HG02870 (cell line): Measurements from ENCODE around the gene NDUFB3.
"Not testable (repeated sequence)": the region's sequence is repeated elsewhere in the genome, so short reads cannot be mapped to it uniquely, and the experiment has no call there.

ENCODE experiments used
- ATAC-seq: cut with Tn5 transposase; IDR thresholded peaks from one replicate; pipeline ENCODE4 v1.9.1; 2021; ENCODE audit warnings: mild to moderate bottlenecking, moderate library complexity; ENCODE audit not compliant: unreplicated experiment

The NDUFB3 gene

DNA sequence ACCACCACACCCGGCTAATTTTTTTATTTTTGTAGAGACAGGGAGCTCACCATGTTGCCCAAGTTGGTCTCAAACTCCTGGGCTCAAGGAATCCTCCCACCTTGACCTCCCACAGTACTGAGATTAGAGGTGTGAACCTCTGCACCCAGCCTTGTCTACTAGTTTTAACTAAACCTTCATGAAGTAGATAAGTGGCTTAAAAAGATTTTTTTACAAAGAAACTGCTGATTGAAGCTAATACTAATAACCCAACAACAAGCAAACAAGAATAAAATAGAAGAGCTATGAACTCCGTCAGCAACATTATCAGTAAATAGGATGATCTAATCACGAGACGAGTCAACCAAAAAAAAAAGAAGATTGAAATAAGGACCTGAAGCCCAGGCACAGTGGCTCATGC is 18.8 kb downstream of the NDUFB3 start:
- ATAC-seq: no peak

DNA sequence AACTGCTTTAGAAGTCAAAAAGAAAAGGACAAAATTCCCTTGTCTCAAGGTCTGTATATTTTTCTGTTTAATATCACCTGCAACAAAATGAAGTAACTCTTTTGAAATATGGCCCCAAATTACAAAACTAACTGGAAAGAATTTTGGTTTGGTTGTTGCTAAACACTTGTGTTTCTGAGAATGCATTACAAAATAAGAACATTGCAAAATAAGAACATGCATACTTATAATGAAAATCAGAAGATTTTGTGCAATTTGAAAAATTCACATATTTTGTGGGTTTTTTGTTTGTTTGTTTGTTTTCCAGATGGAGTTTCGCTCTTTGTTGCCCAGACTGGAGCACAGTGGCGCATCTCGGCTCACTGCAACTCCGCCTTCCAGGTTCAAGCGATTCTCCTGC is 21.8 kb downstream of the NDUFB3 start:
- ATAC-seq: no peak

DNA sequence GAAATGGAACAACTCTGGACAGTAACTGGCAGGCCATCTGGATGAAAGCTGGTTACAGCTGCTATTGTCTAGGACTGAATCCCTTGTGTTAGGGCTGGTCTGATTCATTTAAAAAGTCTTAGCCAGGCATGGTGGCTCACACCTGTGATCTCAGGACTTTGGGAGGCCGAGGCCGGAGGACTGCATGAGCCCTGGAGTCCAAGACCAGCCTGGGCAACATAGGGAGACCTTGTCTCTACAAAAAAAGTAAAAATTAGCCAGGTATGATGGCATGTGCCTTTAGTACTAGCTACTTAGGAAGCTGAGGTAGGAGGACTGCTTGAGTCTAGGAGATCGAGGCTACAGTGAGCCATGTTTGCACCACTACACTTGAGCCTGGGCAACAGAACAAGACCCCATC is 28.7 kb downstream of the NDUFB3 start:
- no peak for ATAC-seq

DNA sequence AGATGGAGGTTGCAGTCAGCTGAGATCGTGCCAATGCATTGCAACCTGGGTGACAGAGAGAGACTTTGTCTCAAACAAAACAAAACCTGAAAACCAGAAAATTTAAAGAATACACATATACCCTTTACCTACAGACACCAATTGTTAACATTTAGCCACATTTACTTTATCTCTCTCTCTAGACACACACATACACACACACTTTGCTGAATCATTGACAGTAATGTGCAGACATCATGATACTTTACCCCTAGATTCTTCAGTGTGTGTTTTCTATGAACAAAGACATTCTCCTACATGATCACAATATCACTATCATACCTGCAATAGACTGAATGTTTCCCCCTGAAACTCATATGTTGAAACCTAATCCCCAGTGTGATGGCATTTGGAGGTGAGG is 34.0 kb downstream of the NDUFB3 start:
- ATAC-seq: no peak

DNA sequence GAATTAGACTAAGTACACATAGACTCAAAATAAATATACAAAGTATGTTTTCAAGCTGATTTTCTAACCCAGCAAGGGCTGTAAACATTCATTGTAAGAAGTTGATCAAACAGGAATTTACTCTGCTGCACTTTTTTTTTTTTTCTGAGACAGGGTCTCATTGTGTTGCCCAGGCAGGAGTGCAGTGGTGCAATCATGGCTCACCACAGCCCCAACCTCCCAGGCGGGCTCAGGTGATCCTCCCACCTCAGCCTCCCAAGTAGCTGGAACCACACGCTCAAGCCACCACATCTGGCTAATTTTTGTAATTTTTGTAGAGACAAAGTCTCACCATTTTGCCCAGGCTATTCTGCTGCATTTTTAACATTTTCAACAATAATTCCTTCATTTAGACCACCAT is 35.8 kb downstream of the NDUFB3 start:
- ATAC-seq: no peak

DNA sequence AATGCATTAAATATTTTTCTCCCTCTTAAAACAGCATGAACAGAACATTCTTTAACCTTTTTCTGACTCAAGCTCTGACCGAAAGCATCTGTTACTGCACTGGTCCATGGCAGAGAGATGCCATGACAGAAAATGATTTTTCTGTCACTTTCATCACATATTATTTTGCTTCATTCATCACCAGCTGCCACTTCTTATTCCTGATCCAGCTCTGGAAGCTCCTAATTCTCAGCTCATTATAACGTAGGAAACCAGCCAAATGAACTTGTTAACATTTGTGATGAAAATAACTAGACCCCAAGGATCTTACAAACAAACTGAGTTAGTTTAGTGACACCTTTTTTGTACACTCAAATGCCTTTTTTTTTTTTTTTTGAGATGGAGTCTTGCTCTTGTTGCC is 36.5 kb downstream of the NDUFB3 start:
- ATAC-seq: no peak

DNA sequence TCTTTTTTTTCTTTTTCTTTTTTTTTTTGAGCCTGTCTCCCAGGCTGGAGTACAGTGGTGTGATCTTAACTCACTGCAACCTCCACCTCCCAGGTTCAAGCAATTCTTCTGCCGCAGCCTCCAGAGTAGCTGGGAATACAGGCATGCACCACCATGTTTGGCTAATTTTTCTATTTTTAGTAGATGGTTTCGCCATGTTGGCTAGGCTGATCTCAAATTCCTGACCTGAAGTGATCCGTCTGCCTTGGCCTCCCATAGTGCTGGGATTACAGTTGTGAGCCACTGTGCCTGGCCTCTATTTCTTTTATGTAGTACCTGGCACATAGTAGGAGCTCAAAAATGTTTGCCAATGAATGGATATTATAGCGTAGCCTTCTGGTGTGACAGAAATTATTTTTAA is 37.4 kb downstream of the NDUFB3 start:
- no peak for ATAC-seq

DNA sequence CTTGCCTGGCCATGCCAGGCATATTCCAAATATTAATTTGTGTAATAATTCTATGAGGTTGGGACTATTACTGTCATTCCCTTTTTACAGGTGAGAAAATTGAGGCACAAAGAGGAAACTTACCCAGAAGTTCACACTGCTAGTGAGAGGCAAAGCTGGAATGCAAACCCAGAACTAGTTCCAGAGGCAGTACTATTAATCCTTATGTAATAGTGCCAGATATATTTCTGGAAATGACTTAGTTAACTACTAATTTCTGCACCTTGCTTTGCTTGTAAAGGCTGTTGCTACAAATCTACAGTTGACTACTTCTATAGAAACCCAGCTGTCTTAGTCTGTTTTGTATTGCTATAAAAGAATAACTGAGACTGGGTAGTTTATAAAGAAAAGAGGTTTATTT is 38.8 kb downstream of the NDUFB3 start:
- ATAC-seq: no peak

DNA sequence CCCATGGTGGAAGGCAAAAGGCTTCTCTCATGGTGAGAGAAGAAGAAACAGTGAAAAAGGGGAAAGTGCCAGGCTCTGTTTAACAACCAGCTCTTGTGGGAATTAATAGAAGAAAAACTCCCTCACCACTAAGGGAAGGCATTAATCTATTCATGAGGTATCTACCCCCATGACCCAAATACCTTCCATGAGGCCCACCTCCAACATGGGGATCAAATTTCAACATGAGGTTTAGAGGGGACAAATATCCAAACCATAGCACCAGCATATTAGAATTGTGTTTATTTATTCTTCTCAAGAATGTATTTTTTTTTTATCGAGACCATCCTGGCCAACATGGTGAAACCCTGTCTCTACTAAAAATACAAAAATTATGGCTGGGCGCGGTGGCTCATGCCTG is 39.3 kb downstream of the NDUFB3 start:
- no peak for ATAC-seq

DNA sequence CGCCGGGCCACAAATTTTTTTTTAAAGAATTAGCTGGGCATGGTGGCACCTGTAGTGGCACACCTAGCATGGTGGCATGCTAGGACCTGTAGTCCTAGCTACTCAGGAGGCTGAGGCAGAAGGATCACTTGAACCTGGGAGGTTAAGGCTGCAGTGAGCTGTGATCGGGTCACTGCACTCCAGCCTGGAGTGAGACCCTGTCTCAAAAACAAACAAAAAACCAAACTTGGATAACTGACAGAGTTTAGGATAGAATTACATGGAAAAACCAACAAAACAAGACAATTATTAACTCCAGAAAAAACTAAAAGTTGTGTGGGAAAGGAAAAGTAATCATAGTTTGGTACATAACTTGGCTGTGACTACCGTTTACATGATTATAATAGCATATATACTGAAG is 42.5 kb downstream of the NDUFB3 start:
- no peak for ATAC-seq

DNA sequence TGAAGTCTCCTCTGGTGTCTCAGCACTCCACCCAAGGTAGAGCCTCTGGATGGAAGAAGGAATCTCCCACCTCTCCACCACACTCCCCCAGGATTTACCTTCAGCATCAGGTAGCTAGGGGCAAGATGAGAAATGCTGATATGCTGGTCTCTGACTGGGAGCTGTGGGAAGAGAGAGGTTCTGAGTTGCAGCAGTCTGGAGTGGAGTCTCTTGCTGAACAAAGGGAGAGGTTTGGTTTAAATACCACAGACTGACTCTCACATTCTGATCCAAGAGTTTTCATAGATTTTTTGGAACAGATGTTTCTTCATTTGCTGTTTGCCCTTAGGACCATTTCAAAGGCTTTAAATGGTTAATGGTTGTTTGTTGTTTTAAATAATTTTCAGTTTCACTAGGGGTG is 43.0 kb downstream of the NDUFB3 start:
- no peak for ATAC-seq

DNA sequence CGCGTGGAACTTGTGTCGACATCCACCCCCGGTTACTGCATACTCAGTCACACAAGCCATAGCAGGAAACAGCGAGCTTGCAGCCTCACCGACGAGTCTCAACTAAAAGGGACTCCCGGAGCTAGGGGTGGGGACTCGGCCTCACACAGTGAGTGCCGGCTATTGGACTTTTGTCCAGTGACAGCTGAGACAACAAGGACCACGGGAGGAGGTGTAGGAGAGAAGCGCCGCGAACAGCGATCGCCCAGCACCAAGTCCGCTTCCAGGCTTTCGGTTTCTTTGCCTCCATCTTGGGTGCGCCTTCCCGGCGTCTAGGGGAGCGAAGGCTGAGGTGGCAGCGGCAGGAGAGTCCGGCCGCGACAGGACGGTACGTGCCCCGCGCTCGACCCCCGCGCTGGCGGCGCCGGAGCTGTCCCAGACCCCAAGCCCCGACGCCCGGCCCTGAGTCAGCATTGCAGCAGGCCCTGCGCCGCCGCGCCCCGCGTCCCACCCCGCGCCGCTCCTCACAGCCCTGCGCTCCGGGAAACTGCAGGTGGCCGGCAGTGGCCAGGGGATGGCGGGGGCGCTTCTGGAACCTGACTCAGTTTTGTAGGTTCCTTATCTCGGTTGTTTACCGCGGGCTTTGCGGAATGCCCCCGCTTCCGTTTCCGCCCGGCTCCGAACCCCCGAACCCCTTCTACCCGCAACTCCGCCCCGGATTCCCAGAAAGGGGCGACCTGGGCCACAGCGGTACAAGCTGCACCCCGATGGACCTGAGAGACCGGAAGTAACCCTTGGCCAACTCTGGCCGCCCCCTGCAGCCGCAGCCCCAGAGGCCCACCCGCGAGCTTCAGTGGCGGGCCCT is 44.5 kb downstream of the NDUFB3 start, which contains the start of gene CFLAR:
TSS of gene CFLAR (plus strand) at position 50 of the 844 bp plus-strand sequence. CDS start 13,702 bp downstream, outside the sequence.
- ATAC-seq: peak; percentile 36

DNA sequence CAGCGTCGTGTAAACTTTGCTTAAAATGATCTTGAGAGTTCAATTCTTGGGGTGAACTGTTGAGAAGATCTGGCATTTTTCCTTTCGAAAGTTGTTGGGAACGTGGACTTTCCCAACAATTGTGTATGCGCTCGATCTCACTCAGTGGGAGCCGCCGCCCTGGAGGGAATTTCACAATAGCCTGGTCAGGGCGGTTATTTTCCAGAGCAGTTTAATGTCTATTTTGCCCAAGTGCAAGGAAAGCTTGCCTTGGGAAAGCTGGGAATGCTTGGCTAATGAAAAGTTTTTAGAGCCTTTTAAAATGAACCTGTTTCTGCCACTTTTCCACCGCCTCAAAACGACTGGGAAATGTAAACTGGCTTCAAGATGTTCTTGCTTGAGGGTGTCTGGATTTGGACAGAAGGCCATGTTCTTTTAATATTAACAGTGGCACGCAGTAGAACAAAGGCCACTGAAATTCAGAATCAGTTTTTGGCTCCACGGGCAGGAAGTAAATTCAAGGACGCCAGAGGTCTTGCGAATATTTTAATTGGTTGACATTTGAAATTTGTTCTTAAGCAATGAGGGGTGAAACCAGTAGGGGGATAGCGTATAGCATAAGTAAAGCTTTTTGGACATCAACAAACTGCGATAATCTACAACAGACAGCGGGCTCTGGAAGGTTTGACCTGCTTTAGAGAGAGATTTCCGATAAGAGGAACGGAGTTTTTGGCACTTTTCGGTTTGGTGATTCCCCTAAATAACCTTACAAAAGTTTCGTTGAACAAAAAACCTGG is 45.3 kb downstream of the NDUFB3 start:
- no peak for ATAC-seq

DNA sequence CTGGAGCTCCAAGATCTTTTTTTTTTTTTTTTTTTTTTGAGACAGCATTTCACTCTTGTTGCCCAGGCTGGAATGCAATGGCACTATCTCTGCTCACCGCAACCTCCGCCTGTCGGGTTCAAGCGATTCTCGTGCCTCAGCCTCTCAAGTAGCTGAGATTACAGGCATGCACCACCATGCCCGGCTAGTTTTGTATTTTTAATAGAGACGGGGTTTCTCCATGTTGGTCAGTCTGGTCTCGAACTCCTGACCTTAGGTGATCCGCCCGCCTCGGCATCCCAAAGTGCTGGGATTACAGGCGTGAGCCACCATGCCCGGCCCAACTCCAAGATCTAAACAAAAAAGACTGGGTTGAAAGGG is 45.9 kb downstream of the NDUFB3 start:
- not testable (repeated sequence) for ATAC-seq

DNA sequence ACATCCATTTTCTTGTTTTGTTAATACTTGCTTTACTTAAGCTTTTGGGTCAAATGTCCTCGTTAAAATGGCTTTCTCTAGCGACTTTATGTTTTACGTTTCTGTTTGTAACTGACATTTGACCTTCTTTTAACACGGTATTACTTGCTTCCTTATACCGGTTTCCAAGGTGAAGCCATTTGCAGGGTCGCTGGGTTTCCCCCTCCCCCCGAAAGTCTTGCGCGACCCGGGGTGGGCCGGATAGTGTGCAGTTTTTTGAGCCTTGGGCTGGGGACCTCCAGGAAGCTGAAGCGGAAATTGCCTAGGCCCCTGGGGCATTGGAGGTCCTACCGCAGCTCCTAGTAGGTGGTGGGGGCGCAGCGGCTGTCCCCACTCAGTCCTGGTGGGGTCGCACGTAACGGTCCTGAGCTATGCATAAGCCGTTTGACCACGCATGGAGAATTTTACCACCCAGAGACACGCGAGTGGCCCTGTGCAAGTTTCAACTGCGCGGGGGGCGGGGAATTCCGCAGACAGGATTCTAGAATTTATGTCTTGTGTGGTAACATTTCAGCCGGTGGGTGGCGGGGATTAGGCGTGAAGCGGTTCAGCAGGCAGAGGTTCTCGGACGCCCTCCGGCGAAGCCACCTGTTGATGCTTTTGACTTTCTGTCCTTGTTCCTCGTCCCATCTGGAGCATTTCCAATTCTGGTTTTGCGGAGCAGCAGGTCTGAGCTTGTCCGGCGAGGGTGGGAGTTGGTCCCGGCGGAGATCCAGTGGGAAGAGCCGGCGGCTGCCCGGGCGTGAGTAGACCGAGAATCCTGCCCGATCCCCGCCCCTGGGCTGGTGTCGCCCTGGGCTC is 46.5 kb downstream of the NDUFB3 start:
- peak; percentile 33 for ATAC-seq

DNA sequence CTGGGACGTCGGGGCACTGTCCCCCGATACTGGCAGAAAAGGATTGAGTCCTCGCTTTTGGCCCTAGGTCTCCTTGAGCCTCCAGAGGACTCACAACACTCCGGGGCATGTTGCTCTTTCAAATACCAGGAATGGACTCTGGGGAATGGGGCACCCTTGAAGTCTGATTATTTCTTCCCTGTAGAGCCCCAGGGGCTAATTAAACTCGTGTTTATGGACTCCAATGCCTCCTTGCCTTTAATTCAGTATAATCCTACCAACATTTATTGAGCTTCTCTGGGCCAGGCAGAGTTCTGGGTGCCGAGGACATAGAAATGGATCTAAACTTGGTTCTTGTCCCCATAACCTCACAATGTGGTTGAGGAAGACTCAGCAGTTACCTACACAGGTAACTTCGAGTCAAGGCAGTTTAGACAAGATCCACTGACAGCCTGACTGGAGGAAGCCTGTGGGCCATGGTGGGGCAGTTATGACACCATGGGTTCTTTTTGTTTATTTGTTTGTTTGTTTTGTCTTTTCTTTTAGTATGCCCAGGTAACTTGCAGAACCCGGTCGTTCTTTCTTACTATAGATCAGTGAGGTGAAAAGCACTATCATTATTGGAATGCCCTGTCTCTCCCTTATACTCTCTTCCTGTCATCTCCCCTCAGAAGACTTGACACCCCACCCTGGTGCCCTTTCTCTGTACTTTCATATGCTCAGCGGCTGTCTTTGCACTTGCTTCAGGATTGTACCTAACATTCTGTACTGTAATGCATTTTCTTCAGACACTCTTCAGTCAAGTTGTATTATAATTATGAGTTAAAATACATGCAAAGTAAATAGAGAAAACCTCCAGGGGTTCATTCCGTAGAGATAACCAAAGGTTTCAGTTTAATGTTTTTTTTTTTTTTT is 47.4 kb downstream of the NDUFB3 start:
- no peak for ATAC-seq

DNA sequence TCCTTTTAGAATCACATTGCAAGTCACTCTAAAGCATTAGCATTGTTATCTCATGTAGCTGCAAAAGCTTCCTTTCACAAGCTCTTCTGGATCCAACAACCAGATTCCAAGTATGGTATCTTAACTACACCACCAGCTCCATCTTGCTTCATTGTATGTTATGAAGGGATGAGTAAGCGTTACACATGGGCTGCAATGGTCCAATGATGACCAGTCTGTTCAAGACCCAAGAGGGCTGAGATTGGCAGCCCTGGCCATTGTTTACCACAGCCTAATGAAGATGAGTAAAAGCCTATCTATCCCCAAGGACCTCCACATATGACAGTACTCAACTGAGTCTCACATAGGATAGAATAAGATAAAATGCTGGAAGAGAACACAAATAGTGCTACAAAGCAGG is 50.5 kb downstream of the NDUFB3 start:
- ATAC-seq: no peak

DNA sequence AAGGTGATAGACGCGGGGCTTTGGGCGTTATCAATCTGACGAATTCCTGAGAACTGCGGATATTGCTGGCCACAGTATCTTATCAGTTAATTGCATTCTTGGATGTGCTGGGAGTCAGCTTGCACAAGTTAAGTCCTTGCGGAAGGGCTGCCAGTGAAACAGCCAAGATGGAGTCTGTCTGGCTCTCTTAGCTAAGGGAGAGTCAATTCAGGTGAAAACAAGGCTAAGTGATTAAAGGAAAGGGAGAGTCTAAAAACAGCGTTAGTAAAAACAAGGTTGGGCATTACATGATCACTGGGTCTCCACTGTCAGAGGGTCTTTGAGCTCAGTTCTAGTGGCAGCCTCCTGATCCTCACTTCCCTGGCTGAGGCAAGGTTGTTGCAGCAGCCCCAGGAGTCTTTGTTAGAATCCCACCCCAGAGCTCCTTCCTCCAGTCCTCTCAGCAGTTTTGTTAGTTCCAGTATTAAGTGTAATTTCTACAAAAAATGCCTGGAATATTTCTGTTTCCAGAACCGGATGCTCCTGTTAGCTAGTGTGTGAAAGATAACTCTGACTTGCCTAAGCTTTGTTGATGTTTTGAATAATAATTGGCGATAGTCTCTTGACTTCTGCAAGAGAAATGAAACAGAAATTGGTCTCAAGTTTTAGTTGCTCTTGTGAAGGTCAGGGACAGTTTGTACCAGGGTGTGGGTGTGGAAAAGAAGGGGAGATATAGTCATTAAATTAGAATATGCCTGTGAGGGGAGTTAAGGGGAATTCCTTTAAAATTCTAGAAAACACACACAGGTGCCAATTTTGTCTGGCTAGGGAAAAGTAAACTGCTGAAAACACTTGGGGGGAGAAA is 54.7 kb downstream of the NDUFB3 start:
- ATAC-seq: peak; percentile 27

DNA sequence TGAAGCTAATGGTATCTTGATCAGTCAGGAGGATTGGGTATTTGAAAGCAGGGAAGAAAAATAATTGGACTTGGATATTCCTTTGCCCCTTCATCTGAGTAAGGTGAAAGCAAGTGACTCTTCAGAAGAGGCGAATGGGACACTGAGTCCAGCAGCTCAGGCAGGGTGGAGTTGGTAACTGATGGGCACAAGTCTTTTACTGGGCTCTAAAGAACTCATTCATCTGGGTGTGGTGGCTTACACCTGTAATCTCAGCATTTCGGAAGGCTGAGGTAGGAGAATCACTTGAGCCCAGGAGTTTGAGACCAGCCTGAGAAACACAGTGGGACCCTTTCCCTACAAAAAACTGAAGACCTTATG is 55.3 kb downstream of the NDUFB3 start:
- ATAC-seq: no peak

DNA sequence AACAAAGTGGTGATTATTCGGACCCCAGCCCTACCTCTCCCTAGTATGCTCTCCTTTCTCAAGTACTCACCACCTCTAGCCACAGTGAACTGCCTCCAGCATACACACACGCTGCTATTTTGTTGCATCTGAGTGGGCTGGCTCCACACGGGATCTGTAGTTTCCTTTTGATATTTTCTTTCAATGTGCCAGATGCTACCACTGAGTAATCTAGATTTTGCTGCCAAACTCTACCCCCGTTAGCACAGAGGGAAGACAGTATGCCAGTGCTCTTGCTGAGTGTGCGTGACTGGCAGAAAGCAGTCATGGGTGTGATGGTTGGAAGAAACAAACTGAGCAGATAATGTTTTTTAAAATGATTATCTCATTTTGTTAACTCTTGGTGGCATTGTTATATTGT is 55.8 kb downstream of the NDUFB3 start:
- ATAC-seq: no peak
